ENCODE data around the gene ANO9.

Gene ANO9

DNA sequence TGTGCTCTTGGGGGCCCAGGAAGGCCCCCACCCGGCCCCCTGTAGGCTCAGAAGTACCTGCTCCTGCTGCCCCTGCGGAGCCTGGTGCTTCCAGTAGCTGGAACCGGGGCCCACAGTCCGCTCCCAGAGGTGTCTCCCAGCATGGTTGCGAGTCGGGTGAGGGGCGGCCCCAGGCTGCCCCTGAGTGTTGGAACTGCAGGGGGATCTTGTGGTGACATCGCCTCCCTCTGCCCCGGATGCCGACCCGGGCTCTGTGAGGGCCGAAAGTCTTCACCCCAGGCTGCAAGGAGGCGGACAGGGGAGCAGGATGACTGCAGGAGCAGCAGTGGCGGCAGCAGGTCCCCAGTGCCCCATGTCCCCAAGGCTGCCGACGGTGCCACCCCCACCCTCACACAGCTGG is 57.3 kb downstream of the ANO9 start:
- DNase-seq (ENCODE audit: low read depth) = no peak

DNA sequence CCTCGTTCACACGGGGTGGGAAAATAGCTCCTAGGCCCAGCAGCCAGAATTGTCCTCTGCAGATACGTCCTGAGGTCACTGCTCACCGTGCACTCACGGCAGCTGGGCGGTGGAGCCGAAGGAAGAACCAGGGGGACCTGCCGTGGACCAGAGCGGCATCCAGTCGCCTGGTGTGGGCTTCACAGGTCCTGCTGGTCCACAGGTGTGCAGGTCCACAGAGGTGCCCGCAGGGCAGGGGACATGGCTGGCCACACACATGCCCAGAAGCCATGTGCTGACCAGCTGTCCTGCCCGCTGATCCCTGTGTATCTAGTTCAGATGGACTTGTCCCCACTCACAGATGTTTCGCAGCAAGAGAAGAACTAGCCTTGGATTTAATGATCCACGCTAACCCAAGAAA is 58.4 kb downstream of the ANO9 start:
- DNase-seq (ENCODE audit: low read depth) = no peak

DNA sequence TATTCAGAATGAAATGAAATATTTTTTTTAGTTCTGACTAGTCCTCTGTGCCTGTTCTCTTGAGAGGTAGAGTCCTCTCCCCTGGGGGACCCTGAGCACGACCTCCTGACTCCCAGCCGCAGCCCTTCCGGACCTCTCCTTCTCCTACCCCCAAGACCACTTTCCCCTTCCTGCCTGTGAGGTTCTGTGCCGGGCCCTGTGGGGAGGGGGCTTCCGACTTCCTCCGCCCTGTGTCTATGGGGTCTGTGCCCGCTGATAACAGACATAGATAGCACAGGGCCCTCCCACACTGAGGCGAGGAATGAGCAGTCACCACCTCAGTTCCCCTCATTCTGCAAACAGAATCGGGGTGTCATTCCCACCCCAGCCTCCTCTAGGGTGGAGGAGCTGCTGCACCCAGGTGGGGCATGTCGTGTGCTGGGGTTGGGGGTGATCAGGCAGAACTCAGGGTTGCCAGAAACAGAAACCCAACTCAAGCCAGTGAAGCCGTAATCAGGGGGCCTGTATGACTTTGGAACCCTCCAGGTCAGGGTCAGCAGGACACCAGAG is 59.7 kb downstream of the ANO9 start:
- DNase-seq (ENCODE audit: low read depth) = no peak

DNA sequence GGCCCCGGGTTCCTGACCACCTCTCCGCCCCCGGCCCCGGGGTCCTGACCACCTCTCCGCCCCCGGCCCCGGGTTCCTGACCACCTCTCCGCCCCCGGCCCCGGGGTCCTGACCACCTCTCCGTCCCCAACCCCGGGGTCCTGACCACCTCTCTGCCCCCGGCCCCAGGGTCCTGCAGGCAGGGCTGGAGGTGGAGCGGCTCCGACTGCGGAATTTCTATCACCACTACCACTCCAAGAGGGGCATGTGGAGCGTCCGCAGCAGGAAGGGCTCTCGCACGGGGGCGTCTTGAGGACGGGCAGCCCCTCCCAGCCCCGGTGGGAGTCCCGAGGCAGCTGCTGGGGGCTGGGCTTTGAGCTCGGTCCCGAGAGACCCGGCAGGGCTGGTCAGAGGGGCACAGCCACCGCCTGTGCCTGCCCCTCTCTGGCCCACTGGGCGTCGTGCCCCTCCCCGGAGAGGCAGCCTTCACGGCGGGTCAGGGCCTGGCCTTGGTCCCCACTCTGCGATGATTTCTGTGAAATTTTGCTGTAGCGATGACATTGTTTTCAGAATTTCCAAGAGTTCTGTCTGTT is 60.2 kb downstream of the ANO9 start:
- DNase-seq (ENCODE audit: low read depth) = no peak

DNA sequence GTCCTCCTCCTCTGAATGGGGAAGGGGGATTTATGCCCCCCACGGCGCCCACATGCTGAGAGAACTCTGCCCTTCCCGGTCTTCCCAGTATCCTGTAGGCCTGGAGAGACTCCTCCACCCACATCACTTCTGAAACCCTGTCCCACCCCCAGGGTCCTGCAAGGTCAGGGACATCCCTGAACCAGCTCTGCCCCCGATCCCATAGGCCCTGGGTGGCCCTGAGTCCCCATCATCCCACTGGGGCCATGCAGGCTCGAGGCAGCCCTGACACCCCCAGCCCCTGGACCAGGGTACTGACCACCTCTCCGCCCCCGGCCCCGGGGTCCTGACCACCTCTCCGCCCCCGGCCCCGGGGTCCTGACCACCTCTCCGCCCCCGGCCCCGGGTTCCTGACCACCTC is 60.8 kb downstream of the ANO9 start:
- no peak for DNase-seq (ENCODE audit: low read depth)

DNA sequence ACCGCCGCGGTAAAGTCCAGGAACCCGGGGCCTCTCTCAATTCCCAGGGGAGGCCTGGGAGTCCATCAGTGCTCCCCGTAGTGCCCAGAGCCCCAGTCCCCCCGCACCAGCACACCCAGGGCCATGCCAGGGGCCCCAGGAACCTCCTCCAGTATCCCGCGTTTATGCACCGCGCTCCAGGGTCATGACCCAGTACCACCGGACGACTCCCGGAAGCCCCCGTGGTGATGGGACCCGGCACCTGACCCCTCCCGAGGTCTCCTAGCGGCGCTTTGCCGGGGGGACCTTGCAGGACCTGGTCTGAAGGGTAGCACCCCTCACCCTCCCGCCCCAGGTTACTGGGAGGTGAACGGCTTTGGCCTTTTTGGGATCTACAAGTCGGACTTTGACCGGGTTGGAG is 61.3 kb downstream of the ANO9 start:
- no peak for DNase-seq (ENCODE audit: low read depth)

DNA sequence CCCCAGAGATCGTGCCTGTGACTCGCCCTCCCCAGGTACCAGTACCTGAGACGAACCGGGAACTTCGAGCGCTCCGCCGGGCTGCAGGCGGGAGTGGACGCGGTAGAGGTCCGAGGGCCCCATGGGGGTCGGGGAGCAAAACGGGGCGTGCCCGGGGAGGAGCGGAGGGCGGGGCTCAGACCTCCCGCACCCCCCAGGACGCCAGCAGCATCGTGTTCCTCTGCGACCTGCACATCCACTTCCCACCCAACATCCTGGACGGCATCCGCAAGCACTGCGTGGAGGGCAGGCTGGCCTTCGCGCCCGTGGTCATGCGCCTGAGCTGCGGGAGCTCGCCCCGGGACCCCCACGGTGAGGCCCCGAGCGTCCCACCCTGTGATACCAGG is 61.7 kb downstream of the ANO9 start:
- DNase-seq (ENCODE audit: low read depth) = no peak

DNA sequence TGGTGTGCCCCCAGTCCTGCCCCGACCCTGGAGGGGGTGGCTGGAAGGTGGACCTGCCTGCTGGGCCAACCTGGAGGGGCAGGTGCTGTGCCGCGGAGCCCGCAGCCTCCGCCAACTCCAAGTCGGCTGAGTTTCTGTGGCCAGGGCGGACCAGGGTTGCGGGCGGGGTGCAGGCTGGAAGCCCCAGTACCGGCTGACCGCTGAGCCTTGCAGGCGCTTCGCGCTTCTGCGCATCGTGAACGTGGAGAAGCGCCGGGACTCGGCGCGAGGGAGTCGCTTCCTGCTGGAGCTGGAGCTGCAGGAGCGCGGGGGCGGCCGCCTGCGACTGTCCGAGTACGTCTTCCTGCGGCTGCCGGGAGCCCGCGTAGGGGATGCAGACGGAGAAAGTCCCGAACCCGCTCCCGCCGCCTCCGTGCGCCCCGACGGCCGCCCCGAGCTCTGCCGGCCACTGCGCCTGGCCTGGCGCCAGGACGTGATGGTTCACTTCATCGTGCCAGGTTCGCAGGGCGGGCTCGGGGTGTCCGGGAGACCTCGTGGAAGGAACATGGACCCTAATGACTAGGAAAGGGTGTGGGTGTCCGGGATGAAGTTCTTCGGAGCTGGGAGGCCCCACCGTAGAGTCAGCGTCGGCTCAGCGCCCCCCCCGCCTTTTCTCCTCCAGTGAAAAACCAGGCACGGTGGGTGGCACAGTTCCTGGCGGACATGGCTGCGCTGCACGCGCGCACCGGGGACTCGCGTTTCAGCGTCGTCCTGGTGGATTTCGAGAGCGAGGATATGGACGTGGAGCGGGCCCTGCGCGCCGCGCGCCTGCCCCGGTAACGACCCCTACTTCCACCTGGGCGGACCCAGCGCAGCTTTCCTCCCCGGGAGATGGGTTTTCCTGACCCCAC is 62.4 kb downstream of the ANO9 start:
- DNase-seq (ENCODE audit: low read depth) = no peak

DNA sequence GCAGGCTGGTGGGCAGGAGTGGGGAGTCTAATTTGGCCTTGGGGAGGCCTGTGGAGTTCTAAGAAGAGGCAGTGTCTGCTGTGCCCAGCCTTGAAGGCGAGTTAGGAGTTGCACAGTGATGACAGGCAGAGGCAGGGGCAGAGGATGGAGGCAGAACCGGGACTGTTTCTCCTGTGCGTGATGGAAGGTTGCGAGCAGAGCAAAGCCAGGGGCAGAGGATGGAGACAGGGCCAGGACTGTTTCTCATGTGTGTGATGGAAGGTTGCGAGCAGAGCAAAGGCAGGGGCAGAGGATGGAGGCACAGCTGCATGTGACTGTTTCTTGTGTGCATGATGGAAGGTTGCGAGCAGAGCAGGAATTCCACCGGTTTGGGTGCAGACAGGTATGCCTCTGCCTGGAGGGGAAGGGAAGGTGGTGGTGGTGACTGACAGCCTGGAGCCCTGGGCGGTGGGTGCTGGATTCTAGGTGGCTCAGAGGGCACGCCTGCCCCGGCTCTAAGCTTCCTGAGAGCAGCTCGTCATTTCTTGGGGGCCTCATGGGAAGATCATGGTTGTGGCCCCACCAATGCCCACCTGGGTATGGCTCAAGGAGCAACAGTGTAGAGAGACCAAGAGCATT is 63.8 kb downstream of the ANO9 start:
- no peak for DNase-seq (ENCODE audit: low read depth)

DNA sequence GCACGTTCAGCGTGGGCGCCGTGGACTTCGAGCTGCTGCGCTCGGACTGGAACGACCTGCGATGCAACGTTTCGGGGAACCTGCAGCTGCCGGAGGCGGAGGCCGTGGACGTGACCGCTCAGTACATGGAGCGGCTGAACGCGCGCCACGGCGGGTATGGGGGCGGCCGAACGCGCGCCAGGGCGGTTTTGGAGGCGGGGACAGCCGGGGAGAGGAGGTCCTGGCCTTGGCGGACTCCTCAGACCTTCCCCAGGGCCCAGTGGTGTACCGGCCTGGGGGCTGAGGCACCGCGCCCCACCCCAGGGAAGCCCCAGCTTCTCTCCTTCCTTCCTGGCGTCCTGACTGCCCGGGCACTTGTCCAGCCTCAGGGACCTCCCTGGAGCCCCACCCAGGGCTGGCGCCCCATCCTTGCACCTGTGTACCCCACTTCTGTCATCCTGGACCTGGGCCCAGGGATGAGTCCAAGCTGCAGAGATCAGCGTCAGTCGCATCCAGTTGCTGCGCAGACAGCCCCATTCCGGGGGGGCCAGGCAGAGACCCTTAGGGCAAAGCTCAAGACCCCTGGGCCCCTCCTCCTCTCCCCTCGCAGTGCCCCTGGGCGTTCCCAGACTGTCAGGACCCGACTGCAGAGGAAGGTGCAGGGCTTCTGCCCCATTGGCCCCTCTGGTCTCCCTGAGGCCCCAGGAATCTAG is 64.5 kb downstream of the ANO9 start:
- no peak for DNase-seq (ENCODE audit: low read depth)

DNA sequence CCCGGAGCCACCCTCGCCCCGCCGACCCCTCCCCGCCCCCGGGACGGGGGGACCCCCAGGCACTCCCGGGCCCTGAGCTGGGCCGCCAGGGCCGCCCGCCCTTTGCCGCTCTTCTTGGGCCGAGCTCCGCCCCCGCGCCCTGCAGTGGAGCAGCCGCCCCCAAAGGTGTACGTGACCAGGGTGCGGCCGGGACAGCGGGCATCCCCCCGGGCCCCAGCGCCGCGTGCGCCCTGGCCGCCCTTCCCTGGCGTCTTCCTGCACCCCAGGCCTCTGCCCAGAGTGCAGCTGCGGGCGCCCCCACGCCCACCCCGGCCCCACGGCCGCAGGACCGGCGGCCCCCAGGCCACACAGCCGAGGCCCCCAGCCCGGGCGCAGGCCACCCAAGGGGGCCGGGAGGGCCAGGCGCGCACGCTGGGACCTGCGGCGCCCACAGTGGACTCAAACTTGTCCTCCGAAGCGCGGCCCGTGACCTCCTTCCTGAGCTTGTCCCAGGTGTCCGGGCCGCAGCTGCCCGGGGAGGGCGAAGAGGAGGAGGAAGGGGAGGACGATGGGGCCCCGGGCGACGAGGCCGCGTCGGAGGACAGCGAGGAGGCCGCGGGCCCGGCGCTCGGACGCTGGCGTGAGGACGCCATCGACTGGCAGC is 65.2 kb downstream of the ANO9 start:
- DNase-seq (ENCODE audit: low read depth) = no peak

DNA sequence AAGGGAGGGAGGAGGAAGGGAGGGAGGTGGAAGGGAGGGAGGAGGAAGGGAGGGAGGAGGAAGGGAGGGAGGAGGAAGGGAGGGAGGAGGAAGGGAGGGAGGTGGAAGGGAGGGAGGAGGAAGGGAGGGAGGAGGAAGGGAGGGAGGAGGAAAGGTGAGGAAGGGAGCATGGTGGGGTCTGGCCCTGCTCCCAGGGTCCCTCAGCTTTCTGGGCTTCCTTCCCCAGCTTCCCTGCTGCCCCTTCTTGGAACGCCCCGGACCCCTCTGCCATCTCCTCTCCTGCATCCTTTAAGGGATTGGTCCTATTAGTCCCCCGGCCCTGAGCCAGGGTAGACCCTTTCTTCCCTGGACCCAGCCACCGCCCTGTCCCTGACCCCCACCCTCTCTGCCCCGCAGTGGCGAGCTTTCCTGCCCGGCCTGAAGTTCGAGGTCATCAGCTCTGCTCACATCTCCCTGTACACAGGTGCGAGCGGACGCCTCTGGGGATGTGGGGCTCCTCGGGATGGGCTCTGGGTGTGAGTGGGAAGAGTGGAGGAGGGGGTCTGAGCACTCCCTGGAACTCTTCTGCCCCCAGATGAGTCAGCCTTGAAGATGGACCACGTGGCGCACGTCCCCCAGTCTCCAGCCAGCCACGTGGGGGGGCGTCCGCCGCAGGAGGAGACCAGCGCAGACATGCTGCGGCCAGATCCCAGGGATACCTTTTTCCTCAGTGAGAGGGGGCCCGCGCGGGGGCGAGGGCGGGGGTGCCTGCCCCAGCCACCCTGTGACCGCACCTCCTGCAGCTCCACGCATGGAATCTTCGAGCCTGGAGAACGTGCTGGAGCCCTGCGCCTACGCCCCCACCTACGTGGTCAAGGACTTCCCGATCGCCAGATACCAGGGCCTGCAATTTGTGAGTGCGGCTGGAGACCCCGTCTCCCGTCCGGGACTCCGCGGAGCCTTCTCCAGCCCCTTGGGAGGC is 66.5 kb downstream of the ANO9 start:
- no peak for DNase-seq (ENCODE audit: low read depth)

DNA sequence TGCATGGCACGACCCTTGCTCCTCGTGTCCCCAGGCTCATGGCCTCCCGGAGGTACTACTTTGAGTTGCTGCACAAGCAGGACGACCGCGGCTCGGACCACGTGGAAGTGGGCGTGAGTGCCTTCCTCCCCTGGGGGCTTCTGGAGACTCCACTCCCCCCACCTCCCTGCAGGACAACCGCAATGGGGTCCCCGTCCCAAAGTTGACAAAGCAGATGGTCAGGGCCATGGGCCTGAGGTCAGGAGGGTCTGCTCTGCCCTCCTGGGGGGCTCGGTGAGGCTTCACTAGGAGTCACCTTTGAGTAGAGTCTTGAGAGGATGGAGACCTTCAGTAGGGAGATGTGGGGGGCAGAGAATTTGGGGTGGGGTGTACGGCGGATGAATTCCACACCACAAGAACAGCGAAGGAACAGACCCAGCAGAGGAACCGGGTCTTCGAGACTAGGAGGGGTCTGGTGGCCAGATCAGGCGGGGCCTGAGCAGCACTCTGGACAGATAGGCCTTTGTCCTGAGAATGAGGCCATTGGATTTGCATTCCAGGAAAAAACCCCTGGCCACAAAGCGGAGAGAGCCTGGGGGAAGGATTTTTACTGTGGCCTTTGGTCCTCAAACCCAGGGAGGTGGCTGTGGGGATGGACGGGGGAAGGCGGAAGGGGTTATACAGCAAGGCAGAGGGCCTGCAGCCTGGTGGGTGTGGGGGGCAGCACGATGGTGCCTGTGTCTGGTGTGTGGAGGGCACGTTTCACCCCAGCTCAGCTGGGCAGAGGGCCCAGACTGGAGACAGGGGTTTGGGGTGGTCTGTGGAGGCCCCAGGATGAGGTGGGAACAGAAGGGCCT is 67.9 kb downstream of the ANO9 start:
- no peak for DNase-seq (ENCODE audit: low read depth)

DNA sequence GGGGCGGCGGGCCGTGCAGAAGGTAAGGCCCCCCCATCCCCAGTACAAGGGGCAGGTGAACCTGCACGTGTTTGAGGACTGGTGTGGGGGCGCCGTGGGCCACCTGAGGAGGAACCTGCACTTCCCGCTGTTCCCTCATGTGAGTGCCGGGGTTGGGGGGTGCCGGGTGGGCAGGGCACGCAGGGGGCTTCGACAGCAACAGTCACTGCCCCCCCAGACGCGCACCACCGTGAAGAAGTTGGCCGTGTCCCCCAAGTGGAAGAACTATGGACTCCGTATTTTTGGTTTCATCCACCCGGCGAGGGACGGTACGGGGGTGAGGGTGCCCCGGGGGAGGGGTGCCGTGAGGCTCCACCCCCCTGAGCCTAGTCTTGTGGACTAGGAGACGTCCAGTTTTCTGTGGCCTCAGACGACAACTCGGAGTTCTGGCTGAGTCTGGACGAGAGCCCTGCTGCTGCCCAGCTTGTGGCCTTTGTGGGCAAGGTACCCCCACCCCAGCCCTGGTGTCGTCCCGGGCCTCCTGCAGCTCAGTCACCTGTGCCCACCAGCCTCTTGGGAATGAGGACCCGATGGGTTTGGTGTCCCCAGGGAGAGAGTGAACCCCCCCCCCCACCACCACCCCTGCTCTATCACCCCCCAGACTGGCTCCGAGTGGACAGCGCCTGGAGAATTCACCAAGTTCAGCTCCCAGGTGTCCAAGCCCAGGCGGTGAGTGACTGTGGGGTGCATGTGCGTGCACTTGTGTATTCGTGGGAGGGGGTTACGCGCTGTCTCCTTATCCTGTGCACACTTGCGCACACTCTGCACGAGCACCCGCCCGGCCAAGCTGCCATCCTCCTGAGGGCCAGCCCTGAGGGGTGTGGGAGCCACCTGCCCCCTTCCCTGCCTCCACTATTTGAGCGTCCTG is 68.7 kb downstream of the ANO9 start:
- DNase-seq (ENCODE audit: low read depth) = no peak

DNA sequence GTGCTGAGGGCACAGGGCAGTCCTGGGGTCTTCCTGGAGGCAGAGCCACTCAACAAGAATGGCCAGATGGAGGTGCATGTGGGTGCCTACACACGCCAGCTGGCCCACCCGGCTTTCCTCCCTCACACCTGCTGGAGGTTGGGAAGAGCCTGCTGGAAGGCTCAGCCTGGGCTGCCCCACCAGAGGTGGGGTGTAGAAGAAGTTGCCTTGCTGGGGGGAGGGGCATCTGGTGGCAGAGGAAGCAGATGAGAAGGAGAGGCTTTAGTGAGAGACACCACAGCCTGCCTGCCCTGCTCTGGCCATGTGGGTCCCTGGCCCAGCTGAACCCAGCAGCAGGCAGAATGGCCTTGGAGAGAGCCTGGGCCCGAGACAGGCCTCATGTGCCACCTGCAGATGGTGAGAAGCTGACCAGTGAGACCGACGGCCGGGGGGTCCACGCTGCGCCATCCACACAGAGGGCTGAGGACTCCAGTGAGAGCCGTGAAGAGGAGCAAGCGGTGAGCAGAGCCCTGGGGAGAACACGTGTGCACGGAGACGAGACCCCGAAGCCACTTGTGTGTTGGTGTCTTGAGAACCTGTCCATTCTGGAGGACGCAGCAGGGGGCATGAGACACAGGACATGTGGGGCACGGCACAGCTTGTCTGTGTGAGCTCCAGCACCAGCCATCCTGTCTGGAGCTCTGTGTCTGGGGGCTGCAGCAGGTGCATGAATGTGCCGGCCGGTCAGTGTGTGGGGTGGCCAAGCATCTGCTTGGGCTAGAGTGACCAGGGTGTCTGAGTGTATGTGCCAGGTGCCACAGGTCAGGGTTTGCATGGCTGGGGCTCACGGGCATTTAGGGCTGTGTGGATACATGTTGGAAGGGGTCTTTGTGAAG is 69.9 kb downstream of the ANO9 start:
- no peak for DNase-seq (ENCODE audit: low read depth)

DNA sequence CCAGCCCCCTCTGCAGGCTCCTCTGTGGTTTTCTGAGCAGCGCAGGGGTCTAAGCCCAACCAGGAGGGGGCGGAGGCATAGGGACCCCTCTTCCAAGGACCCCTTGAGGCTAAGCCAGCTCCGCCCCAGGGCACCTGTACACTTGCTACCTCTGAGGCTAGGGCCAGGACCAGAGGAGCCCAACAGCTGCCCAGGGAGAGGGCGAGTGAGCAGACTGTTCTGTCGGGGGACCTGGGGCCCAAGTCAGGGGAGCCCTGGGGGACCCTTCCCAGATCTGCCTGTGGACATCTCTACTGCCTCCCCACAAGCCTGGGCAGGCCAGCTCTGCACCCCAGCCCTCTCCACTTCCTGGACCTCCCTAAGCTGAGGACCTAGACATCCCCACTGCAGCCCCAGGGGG is 70.8 kb downstream of the ANO9 start:
- DNase-seq (ENCODE audit: low read depth) = no peak

DNA sequence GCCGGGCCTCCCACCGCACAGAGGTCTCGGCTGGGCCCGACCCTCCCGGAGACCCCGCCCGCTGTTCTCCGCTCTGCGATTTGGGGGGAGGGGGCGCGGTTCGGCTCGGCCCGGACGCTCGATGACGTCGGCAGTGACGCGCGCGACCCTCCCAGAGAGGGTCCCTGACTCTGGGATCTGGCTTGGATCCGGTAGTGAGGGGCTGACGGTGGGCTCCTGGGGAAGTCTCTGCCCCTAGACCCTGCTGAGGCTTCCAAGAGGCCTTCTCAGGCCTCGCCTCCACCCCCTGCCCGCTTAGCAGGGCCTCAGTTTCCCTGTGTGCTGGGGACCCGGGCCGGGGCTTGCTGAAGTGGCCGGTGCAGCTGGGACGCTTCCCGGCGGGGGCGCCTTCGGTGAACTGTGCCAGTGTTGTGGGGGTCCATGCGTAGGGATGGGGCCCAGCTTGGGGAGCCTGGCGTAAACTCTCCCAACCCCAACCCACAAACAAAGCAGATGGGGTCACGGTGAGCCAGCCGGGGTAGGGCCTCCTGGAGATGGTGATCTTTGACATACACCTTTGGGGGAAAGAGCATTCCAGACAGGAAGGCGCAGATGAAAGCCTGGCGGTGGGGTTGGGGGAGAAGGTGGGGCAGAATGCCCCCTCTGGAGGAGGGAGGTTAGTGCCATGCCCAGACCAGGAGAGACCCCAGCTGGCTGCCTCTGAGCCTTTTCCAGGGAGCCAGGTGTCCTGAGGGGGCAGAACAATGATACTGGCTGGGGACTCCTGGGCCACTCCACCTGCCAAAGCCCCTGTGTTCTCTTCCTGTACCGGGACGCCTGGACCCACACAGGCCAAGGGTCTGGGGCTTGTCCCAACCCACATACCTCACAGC is 71.5 kb downstream of the ANO9 start:
- DNase-seq (ENCODE audit: low read depth) = no peak
